Prostate gland (tissue), 2 donors: ENCODE measurements around the gene KRT13.

Experiments used
- POLR2A ChIP-seq: fragments of 450-650 bp; IDR thresholded peaks from one replicate; pipeline ENCODE4 v1.6.1; 2016; ENCODE audit warnings: antibody characterized with exemption, mild to moderate bottlenecking
- TF ChIP-seq, protein P1 (sequence below), 4 experiments: fragments of 200-600 bp in 2 of 4; fragments of 450-650 bp in 2 of 4; sonication (generic) in 2 of 4; IDR thresholded peaks; 1 replicate in 3 of 4; 2 replicates in 1 of 4; pipeline ENCODE4 v1.5.1; 2016 to 2019; ENCODE audit warnings: antibody characterized with exemption in 4 of 4, mild to moderate bottlenecking in 2 of 4, moderate library complexity in 2 of 4

GRCh38 chr17:41534899-41535546 lies 29.6 kb upstream of the KRT13 start:
- TF ChIP-seq, protein P1, sequence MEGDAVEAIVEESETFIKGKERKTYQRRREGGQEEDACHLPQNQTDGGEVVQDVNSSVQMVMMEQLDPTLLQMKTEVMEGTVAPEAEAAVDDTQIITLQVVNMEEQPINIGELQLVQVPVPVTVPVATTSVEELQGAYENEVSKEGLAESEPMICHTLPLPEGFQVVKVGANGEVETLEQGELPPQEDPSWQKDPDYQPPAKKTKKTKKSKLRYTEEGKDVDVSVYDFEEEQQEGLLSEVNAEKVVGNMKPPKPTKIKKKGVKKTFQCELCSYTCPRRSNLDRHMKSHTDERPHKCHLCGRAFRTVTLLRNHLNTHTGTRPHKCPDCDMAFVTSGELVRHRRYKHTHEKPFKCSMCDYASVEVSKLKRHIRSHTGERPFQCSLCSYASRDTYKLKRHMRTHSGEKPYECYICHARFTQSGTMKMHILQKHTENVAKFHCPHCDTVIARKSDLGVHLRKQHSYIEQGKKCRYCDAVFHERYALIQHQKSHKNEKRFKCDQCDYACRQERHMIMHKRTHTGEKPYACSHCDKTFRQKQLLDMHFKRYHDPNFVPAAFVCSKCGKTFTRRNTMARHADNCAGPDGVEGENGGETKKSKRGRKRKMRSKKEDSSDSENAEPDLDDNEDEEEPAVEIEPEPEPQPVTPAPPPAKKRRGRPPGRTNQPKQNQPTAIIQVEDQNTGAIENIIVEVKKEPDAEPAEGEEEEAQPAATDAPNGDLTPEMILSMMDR (IDR thresholded peaks at IDR 0.05) = no peak
- TF ChIP-seq POLR2A = no peak
